HCT116 (cell line): ENCODE results near the gene CMTM8. TPM values are rescaled to one million over a fixed set of nuclear protein-coding genes. Genes with fewer than 3 reads are reported as not detected.

ENCODE experiments used
- ATAC-seq: fragments of 200-7000 bp; cut with Tn5 transposase; 2 replicates; pipeline ENCODE4 v1.9.1; 2020; ENCODE audit warnings: mild to moderate bottlenecking, moderate library complexity
- BruUV-seq: library from RNA; stranded (reverse); fragments of 400-500 nt; replicated peaks from 2 replicates; lab custom pipeline; 2021; lab: Mats Ljungman, UMichigan
- CTCF ChIA-PET: fragments of 300-600 bp; sonication (Branson Sonifier 250); formaldehyde crosslinking; loops from one replicate; lab custom pipeline; 2021; ENCODE audit warnings: antibody characterized with exemption; lab: Charles Lee
- POLR2A ChIA-PET: fragments of 300-600, 350-600 bp; sonication (Branson Sonifier 250); formaldehyde crosslinking; loops from one replicate; lab custom pipeline; 2021; ENCODE audit warnings: antibody characterized with exemption; lab: Charles Lee
- RAD21 ChIA-PET, 2 experiments: fragments of 300-600 bp; sonication (Branson Sonifier 250); formaldehyde crosslinking; loops; one replicate each; lab custom pipeline; 2023; ENCODE audit warnings: low total read pairs in 2 of 2; ENCODE audit not compliant: uncharacterized antibody in 2 of 2, unreplicated experiment in 2 of 2, low non-redundant PET in 1 of 2; lab: Charles Lee
- DNase-seq: peaks from one replicate; pipeline ENCODE4 v3.0.0-alpha.2; 2010; ENCODE audit warnings: low read depth, low spot score
- H2AFZ ChIP-seq: fragments of 200-600 bp; shearing (Covaris generic), sonication (generic); 2 replicates; pipeline ENCODE4 v1.6.1; 2017; ENCODE audit warnings: low read depth, mixed run types, mixed read lengths, antibody characterized with exemption, low read length; ENCODE audit not compliant: poor library complexity, severe bottlenecking
- H3K27ac ChIP-seq: 2 replicates; pipeline ENCODE4 v1.5.1; 2012; ENCODE audit warnings: low read depth, low read length
- H3K27me3 ChIP-seq: fragments of 200-600 bp; sonication (generic); 2 replicates; pipeline ENCODE4 v1.6.1; 2016; ENCODE audit warnings: mixed run types, low read length, mixed read lengths; ENCODE audit not compliant: insufficient read depth
- H3K36me3 ChIP-seq, 2 experiments: fragments of 200-500 bp in 1 of 2; fragments of 200-600 bp in 1 of 2; sonication (Bioruptor generic) in 1 of 2; sonication (generic) in 1 of 2; 2 replicates each; pipeline versions ENCODE4 v1.5.1 to v1.6.1; 2014 to 2016; ENCODE audit warnings: low read length in 2 of 2, inconsistent platforms in 1 of 2, mixed read lengths in 1 of 2, mixed run types in 1 of 2; ENCODE audit not compliant: insufficient read depth in 2 of 2, control insufficient read depth in 1 of 2
- H3K4me1 ChIP-seq, 2 experiments: fragments of 200-600 bp in 1 of 2; sonication (generic) in 1 of 2; 2 replicates each; pipeline versions ENCODE4 v1.5.1 to v1.6.1; 2012 to 2017; ENCODE audit warnings: low read length in 2 of 2, inconsistent platforms in 1 of 2, mild to moderate bottlenecking in 1 of 2, mixed read lengths in 1 of 2, mixed run types in 1 of 2, moderate library complexity in 1 of 2; ENCODE audit not compliant: insufficient read depth in 2 of 2, control insufficient read depth in 1 of 2
- H3K4me2 ChIP-seq: fragments of 200-600 bp; sonication (generic); 2 replicates; pipeline ENCODE4 v1.6.1; 2017; ENCODE audit warnings: mixed run types, low read length, mixed read lengths
- H3K4me3 ChIP-seq, 2 experiments: fragments of 200-600 bp in 1 of 2; sonication (generic) in 1 of 2; replicated peaks in 1 of 2; 2 replicates each; pipeline ENCODE4 v1.5.1; 2011 to 2016; ENCODE audit warnings: low read length in 2 of 2, control low read depth in 1 of 2, low read depth in 1 of 2, mild to moderate bottlenecking in 1 of 2, mixed read lengths in 1 of 2, mixed run types in 1 of 2
- H3K79me2 ChIP-seq: fragments of 200-600 bp; sonication (generic); 2 replicates; pipeline ENCODE4 v1.6.1; 2017; ENCODE audit warnings: mild to moderate bottlenecking, mixed run types, low read length, moderate library complexity, mixed read lengths; ENCODE audit not compliant: insufficient read depth
- H3K9ac ChIP-seq: fragments of 200-600 bp; sonication (generic); 2 replicates; pipeline ENCODE4 v1.6.1; 2016; ENCODE audit warnings: low read length, mixed read lengths
- H3K9me2 ChIP-seq: fragments of 200-600 bp; sonication (generic), shearing (Covaris generic); 2 replicates; pipeline ENCODE4 v1.6.1; 2017; ENCODE audit warnings: mixed run types, mild to moderate bottlenecking, moderate library complexity; ENCODE audit not compliant: insufficient read depth
- H3K9me3 ChIP-seq, 2 experiments: fragments of 200-500 bp in 1 of 2; fragments of 200-600 bp in 1 of 2; sonication (Bioruptor generic) in 1 of 2; sonication (generic) in 1 of 2; 2 replicates each; pipeline ENCODE4 v1.6.1; 2014 to 2017; ENCODE audit warnings: low read length in 2 of 2, mixed read lengths in 2 of 2, inconsistent platforms in 1 of 2, low read depth in 1 of 2, mild to moderate bottlenecking in 1 of 2, mixed run types in 1 of 2, moderate library complexity in 1 of 2; ENCODE audit not compliant: control insufficient read depth in 1 of 2, insufficient read depth in 1 of 2
- H4K20me1 ChIP-seq: fragments of 200-600 bp; sonication (generic), shearing (Covaris generic); 2 replicates; pipeline ENCODE4 v1.6.1; 2017; ENCODE audit warnings: mixed run types, mild to moderate bottlenecking, moderate library complexity; ENCODE audit not compliant: insufficient read depth
- CEBPB ChIP-seq: IDR thresholded peaks from 2 replicates; pipeline ENCODE4 v1.6.1; 2012; ENCODE audit warnings: low read depth
- ELF1 ChIP-seq: IDR thresholded peaks from 2 replicates; pipeline ENCODE4 v1.6.1; 2012; ENCODE audit warnings: low read depth, borderline replicate concordance
- EZH2 ChIP-seq: fragments of 200-600 bp; sonication (generic); IDR thresholded peaks from 2 replicates; pipeline ENCODE4 v1.6.1; 2017; ENCODE audit warnings: antibody characterized with exemption, mixed run types
- EZH2phosphoT487 ChIP-seq: fragments of 200-600 bp; IDR thresholded peaks from 2 replicates; pipeline ENCODE4 v1.6.1; 2018; ENCODE audit warnings: antibody characterized with exemption, borderline replicate concordance
- JUND ChIP-seq: IDR thresholded peaks from 2 replicates; pipeline ENCODE4 v1.6.1; 2012
- SIN3A ChIP-seq: IDR thresholded peaks from 2 replicates; pipeline ENCODE4 v1.6.1; 2012; ENCODE audit warnings: low read depth
- SRF ChIP-seq: IDR thresholded peaks from 2 replicates; pipeline ENCODE4 v1.6.1; 2012; ENCODE audit warnings: low read depth
- TCF7L2 ChIP-seq: IDR thresholded peaks from 2 replicates; pipeline ENCODE4 v1.7.0; 2011; ENCODE audit warnings: borderline replicate concordance, inconsistent platforms; ENCODE audit not compliant: insufficient read depth, insufficient read length; ENCODE audit errors: extremely low read depth
- YY1 ChIP-seq: IDR thresholded peaks from 2 replicates; pipeline ENCODE4 v1.6.1; 2011; ENCODE audit warnings: low read length, low read depth, moderate library complexity, mild to moderate bottlenecking; ENCODE audit not compliant: insufficient replicate concordance; ENCODE audit errors: extremely low read depth
- ZFX ChIP-seq: fragments of 450-650 bp; IDR thresholded peaks from 2 replicates; pipeline ENCODE4 v1.6.1; 2017
- ZNF274 ChIP-seq: fragments of 200-500 bp; sonication (Bioruptor generic); IDR thresholded peaks from 2 replicates; pipeline ENCODE4 v1.6.1; 2014; ENCODE audit warnings: mild to moderate bottlenecking, low read depth, low read length, inconsistent platforms
- intact Hi-C: fragments of 100-400 bp; cut with micrococcal nuclease; formaldehyde crosslinking; loops from 2 replicates; pipeline ENCODE4 v1.10.0; 2022
- total RNA-seq: library from RNA; stranded (reverse); gene quantifications from one replicate; pipeline ENCODE4 v1.2.1, GENCODE V29; 2021; ENCODE audit not compliant: unreplicated experiment
- TF ChIP-seq, protein P1 (sequence below): IDR thresholded peaks from 2 replicates; pipeline ENCODE4 v1.6.1; 2012
- TF ChIP-seq, protein P2 (sequence below), 3 experiments: fragments of 200-600 bp in 1 of 3; sonication (generic) in 1 of 3; IDR thresholded peaks in 2 of 3; conservative IDR thresholded peaks in 1 of 3; 2 replicates each; pipeline ENCODE4 v1.5.1; 2012 to 2017; ENCODE audit warnings: low read depth in 2 of 3, low read length in 2 of 3, antibody characterized with exemption in 1 of 3, borderline replicate concordance in 1 of 3, control low read depth in 1 of 3, mild to moderate bottlenecking in 1 of 3, mixed read lengths in 1 of 3, mixed run types in 1 of 3, moderate library complexity in 1 of 3; ENCODE audit not compliant: insufficient read depth in 1 of 3
- TF ChIP-seq, protein P3 (sequence below): IDR thresholded peaks from 2 replicates; pipeline ENCODE4 v1.6.1; 2011; ENCODE audit warnings: mild to moderate bottlenecking, low read length, moderate library complexity; ENCODE audit not compliant: insufficient replicate concordance; ENCODE audit errors: extremely low read depth

Gene CMTM8
- total RNA-seq, 1 experiment from 2014 or later, result 19.4 TPM

DNA sequence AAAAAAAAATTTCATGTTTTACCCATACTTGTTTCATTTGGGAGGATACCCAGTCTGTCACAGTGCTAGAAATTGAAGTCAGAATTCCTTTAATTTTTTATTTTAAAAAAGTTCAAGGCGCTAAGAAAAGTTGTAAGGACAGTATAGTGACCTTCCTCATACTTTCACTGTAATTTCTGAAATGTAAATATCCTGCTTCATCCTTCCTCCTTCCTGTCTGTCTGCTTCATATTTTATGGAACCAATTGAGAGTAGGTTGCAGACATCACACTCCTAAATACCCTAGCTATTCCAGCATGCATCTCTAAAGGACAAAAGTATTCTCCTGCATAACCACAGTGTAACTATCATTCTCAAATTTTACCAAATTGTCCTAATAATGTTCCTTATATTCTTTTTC is 35.8 kb downstream of the CMTM8 start:
- no TSS peak for BruUV-seq
- no peak for ATAC-seq
- RAD21 ChIA-PET, result no interaction called here

More for the DNA sequence above, 35.8 kb downstream of the CMTM8 start:
- no peaks in the 10 kb centered on the region for H3K9me3 ChIP-seq
- H4K20me1 ChIP-seq, result no peaks in the 10 kb centered on the region
- no peaks in the 10 kb centered on the region for H3K36me3 ChIP-seq
- DNase-seq, result no peak
- POLR2A ChIA-PET, result no interaction called here
- intact Hi-C loops, result no loop called here
- no peaks in the 10 kb centered on the region for H3K9me2 ChIP-seq
- H2AFZ ChIP-seq, result no peak overlapping the region
- no peak overlapping the region for H3K4me2 ChIP-seq
- H3K79me2 ChIP-seq, result peaks cover 46% of the 10 kb centered on the region
- H3K4me3 ChIP-seq, result no peak overlapping the region
- H3K4me1 ChIP-seq, result peaks cover 9 to 11% of the 10 kb centered on the region in 2 experiments; a peak in 3 of 4 replicates
- no peaks in the 10 kb centered on the region for H3K27me3 ChIP-seq
- H3K9ac ChIP-seq, result no peak overlapping the region
- H3K27ac ChIP-seq, result no peak overlapping the region
- TF ChIP-seq ZFX (no peak), EZH2 (no peak), ELF1 (no peak), SRF (no peak), ZNF274 (no peak), SIN3A (no peak), JUND (no peak), CEBPB (no peak), YY1 (no peak), EZH2phosphoT487 (no peak), TCF7L2 (no peak)
- TF ChIP-seq, protein P1, sequence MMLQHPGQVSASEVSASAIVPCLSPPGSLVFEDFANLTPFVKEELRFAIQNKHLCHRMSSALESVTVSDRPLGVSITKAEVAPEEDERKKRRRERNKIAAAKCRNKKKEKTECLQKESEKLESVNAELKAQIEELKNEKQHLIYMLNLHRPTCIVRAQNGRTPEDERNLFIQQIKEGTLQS, result no peak
- TF ChIP-seq, protein P2, sequence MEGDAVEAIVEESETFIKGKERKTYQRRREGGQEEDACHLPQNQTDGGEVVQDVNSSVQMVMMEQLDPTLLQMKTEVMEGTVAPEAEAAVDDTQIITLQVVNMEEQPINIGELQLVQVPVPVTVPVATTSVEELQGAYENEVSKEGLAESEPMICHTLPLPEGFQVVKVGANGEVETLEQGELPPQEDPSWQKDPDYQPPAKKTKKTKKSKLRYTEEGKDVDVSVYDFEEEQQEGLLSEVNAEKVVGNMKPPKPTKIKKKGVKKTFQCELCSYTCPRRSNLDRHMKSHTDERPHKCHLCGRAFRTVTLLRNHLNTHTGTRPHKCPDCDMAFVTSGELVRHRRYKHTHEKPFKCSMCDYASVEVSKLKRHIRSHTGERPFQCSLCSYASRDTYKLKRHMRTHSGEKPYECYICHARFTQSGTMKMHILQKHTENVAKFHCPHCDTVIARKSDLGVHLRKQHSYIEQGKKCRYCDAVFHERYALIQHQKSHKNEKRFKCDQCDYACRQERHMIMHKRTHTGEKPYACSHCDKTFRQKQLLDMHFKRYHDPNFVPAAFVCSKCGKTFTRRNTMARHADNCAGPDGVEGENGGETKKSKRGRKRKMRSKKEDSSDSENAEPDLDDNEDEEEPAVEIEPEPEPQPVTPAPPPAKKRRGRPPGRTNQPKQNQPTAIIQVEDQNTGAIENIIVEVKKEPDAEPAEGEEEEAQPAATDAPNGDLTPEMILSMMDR (IDR thresholded peaks at IDR 0.05 in 2 of 3, conservative IDR thresholded peaks at IDR 0.05 in 1 of 3; ENCODE audit: borderline replicate concordance in 1 of 3, insufficient read depth in 1 of 3, low read depth in 2 of 3, low read length in 2 of 3), result no peak
- TF ChIP-seq, protein P3, sequence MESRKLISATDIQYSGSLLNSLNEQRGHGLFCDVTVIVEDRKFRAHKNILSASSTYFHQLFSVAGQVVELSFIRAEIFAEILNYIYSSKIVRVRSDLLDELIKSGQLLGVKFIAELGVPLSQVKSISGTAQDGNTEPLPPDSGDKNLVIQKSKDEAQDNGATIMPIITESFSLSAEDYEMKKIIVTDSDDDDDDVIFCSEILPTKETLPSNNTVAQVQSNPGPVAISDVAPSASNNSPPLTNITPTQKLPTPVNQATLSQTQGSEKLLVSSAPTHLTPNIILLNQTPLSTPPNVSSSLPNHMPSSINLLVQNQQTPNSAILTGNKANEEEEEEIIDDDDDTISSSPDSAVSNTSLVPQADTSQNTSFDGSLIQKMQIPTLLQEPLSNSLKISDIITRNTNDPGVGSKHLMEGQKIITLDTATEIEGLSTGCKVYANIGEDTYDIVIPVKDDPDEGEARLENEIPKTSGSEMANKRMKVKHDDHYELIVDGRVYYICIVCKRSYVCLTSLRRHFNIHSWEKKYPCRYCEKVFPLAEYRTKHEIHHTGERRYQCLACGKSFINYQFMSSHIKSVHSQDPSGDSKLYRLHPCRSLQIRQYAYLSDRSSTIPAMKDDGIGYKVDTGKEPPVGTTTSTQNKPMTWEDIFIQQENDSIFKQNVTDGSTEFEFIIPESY, result no peak
- CTCF ChIA-PET, result no interaction called here
